ENCODE measurements around the gene A2M. TPM values are rescaled to one million over a fixed set of nuclear protein-coding genes. Genes with fewer than 3 reads are reported as not detected.

A2M gene
- total RNA-seq (2022; extraction: Qiagen RNA extraction; ENCODE audit: low read depth): 0.47 TPM in 1 of 5 replicates, not detected in the others

GRCh38 chr12:9115731-9116559 is at the start of gene A2M:
Gene A2M (minus strand): TSS chr12:9115919. CDS start chr12:9115849, 70 bp downstream.

Other genes with a start within 250 kb of the A2M start
- 8.0 to 12.4 TPM (median 11.7 TPM) in 5 replicates for gene PHC1, start 201.4 kb downstream of the A2M start, total RNA-seq (2022; extraction: Qiagen RNA extraction; ENCODE audit: low read depth)
- gene M6PR, start 166.3 kb downstream of the A2M start, total RNA-seq (2022; extraction: Qiagen RNA extraction; ENCODE audit: low read depth): 143 to 199 TPM (median 162 TPM) in 5 replicates
- gene KLRG1, start 126.4 kb downstream of the A2M start, total RNA-seq (2022; extraction: Qiagen RNA extraction; ENCODE audit: low read depth): 1.2 to 1.7 TPM (median 1.6 TPM) in 5 replicates
- not detected in 5 replicates for gene PZP, start 92.5 kb upstream of the A2M start, total RNA-seq (2022; extraction: Qiagen RNA extraction; ENCODE audit: low read depth)

All from A549 treated with ZK216348 at 1 μM for 4 hours (cell line).